IMR-90 (cell line): ENCODE results near the gene RAPGEF1. TPM values are rescaled to one million over a fixed set of nuclear protein-coding genes. Genes with fewer than 3 reads are reported as not detected.

Experiments used
- ATAC-seq: fragments of 200-7000 bp; cut with Tn5 transposase; 2 replicates; pipeline ENCODE4 v1.9.1; 2020; ENCODE audit warnings: low read depth, mild to moderate bottlenecking, moderate library complexity
- BruUV-seq: library from RNA; stranded (reverse); fragments of 400-500 nt; replicated peaks from 2 replicates; lab custom pipeline; 2021; lab: Mats Ljungman, UMichigan
- CTCF ChIA-PET: fragments of 300-600 bp; formaldehyde crosslinking; extraction: SDS; loops from one replicate; lab custom pipeline; 2021; ENCODE audit warnings: antibody characterized with exemption; lab: Yijun Ruan, JAX
- POLR2A ChIA-PET: fragments of 300-600 bp; sonication (Branson Sonifier 250); formaldehyde crosslinking; loops from one replicate; lab custom pipeline; 2022; ENCODE audit warnings: antibody characterized with exemption; ENCODE audit not compliant: unreplicated experiment; lab: Charles Lee
- DNase-seq: peaks from one replicate; pipeline ENCODE4 v3.0.0; 2013
- H2AFZ ChIP-seq: replicated peaks from 2 replicates; pipeline ENCODE3; 2013; ENCODE audit warnings: low read length, mild to moderate bottlenecking; ENCODE audit not compliant: poor library complexity
- H2AK5ac ChIP-seq: 2 replicates; pipeline ENCODE4 v1.6.1; 2013; ENCODE audit warnings: low read depth, low read length, inconsistent platforms
- H2AK9ac ChIP-seq: replicated peaks from 2 replicates; pipeline ENCODE3; 2013; ENCODE audit warnings: mild to moderate bottlenecking, low read depth, low read length, moderate library complexity; ENCODE audit not compliant: poor library complexity
- H2BK120ac ChIP-seq: 2 replicates; pipeline ENCODE4 v1.6.1; 2013; ENCODE audit warnings: low read depth, low read length, inconsistent platforms
- H2BK15ac ChIP-seq: 3 replicates; pipeline ENCODE4 v1.6.1; 2013; ENCODE audit warnings: low read depth, low read length, inconsistent platforms
- H2BK20ac ChIP-seq: 2 replicates; pipeline ENCODE4 v1.6.1; 2013; ENCODE audit warnings: low read depth, mild to moderate bottlenecking, inconsistent platforms, low read length, moderate library complexity
- H2BK5ac ChIP-seq: 2 replicates; pipeline ENCODE4 v1.6.1; 2013; ENCODE audit warnings: mild to moderate bottlenecking, low read depth, low read length, inconsistent platforms; ENCODE audit not compliant: poor library complexity, severe bottlenecking
- H3K14ac ChIP-seq: replicated peaks from 2 replicates; pipeline ENCODE4 v1.6.1; 2013; ENCODE audit warnings: low read depth, low read length, inconsistent platforms
- H3K18ac ChIP-seq: 2 replicates; pipeline ENCODE4 v1.6.1; 2013; ENCODE audit warnings: low read depth, low read length, control low read depth
- H3K23ac ChIP-seq: 2 replicates; pipeline ENCODE4 v1.6.1; 2013; ENCODE audit warnings: low read depth, low read length, inconsistent platforms
- H3K27ac ChIP-seq: 2 replicates; pipeline ENCODE4 v1.5.1; 2013; ENCODE audit warnings: mild to moderate bottlenecking, control low read depth, low read length; ENCODE audit not compliant: insufficient read depth
- H3K27me3 ChIP-seq: 2 replicates; pipeline ENCODE4 v1.6.1; 2013; ENCODE audit warnings: low read length; ENCODE audit not compliant: control insufficient read depth, insufficient read depth
- H3K36me3 ChIP-seq: 2 replicates; pipeline ENCODE4 v1.6.1; 2013; ENCODE audit warnings: low read length, mixed read lengths; ENCODE audit not compliant: control insufficient read depth, insufficient read depth
- H3K4ac ChIP-seq: 2 replicates; pipeline ENCODE4 v1.6.1; 2013; ENCODE audit warnings: low read depth, low read length, inconsistent platforms
- H3K4me1 ChIP-seq: 2 replicates; pipeline ENCODE4 v1.6.1; 2013; ENCODE audit warnings: low read length, mixed read lengths; ENCODE audit not compliant: control insufficient read depth, insufficient read depth
- H3K4me2 ChIP-seq: 2 replicates; pipeline ENCODE4 v1.6.1; 2013; ENCODE audit warnings: low read depth, mild to moderate bottlenecking, control low read depth, low read length, moderate library complexity
- H3K4me3 ChIP-seq: 2 replicates; pipeline ENCODE4 v1.5.1; 2013; ENCODE audit warnings: low read depth, mild to moderate bottlenecking, control low read depth, low read length, moderate library complexity; ENCODE audit not compliant: insufficient read depth
- H3K56ac ChIP-seq: 2 replicates; pipeline ENCODE4 v1.6.1; 2013; ENCODE audit warnings: low read length, inconsistent platforms; ENCODE audit not compliant: insufficient read depth; ENCODE audit errors: extremely low read depth
- H3K79me1 ChIP-seq, 2 experiments: 2 replicates each; pipeline ENCODE4 v1.6.1; 2013; ENCODE audit warnings: low read length in 2 of 2, inconsistent platforms in 1 of 2, low read depth in 1 of 2
- H3K9ac ChIP-seq: 2 replicates; pipeline ENCODE4 v1.6.1; 2013; ENCODE audit warnings: low read depth, low read length, control low read depth
- H3K9me1 ChIP-seq: 2 replicates; pipeline ENCODE4 v1.6.1; 2013; ENCODE audit warnings: low read length, inconsistent platforms; ENCODE audit not compliant: insufficient read depth
- H3K9me3 ChIP-seq: 2 replicates; pipeline ENCODE4 v1.6.1; 2013; ENCODE audit warnings: low read length; ENCODE audit not compliant: control insufficient read depth, insufficient read depth
- H4K20me1 ChIP-seq: 2 replicates; pipeline ENCODE4 v1.6.1; 2013; ENCODE audit warnings: low read length, inconsistent platforms; ENCODE audit not compliant: insufficient read depth
- H4K5ac ChIP-seq: 2 replicates; pipeline ENCODE4 v1.6.1; 2013; ENCODE audit warnings: mild to moderate bottlenecking, low read depth, low read length, control low read depth
- H4K8ac ChIP-seq, 2 experiments: 2 replicates each; pipeline ENCODE4 v1.6.1; 2013; ENCODE audit warnings: low read depth in 2 of 2, low read length in 2 of 2, control low read depth in 1 of 2, inconsistent platforms in 1 of 2
- H4K91ac ChIP-seq: 2 replicates; pipeline ENCODE4 v1.6.1; 2013; ENCODE audit warnings: low read depth, low read length, inconsistent platforms; ENCODE audit not compliant: insufficient read depth
- BHLHE40 ChIP-seq: fragments of 150-350 bp; IDR thresholded peaks from 2 replicates; pipeline ENCODE4 v1.6.1; 2016; ENCODE audit warnings: mild to moderate bottlenecking, low read depth, low read length
- CEBPB ChIP-seq: IDR thresholded peaks from 2 replicates; pipeline ENCODE4 v1.6.1; 2012; ENCODE audit warnings: low read depth, low read length, improper control_type of control experiment
- CHD1 ChIP-seq: IDR thresholded peaks from 2 replicates; pipeline ENCODE4 v1.6.1; 2012; ENCODE audit warnings: low read depth, low read length, improper control_type of control experiment
- CTCF ChIP-seq: conservative IDR thresholded peaks from 2 replicates; pipeline ENCODE4 v1.5.1; 2012; ENCODE audit warnings: mild to moderate bottlenecking, low read depth, low read length, improper control_type of control experiment
- ELK1 ChIP-seq: fragments of 150-350 bp; IDR thresholded peaks from 2 replicates; pipeline ENCODE4 v1.6.1; 2016; ENCODE audit warnings: low read depth, mild to moderate bottlenecking, low read length, moderate library complexity, borderline replicate concordance
- FOS ChIP-seq: fragments of 150-350 bp; IDR thresholded peaks from 2 replicates; pipeline ENCODE4 v1.6.1; 2016; ENCODE audit warnings: low read depth, low read length
- MAFK ChIP-seq: IDR thresholded peaks from 2 replicates; pipeline ENCODE4 v1.6.1; 2012; ENCODE audit warnings: low read depth, low read length, improper control_type of control experiment
- MAZ ChIP-seq: IDR thresholded peaks from 2 replicates; pipeline ENCODE4 v1.6.1; 2012; ENCODE audit warnings: low read depth, mild to moderate bottlenecking, low read length, improper control_type of control experiment, moderate library complexity, borderline replicate concordance
- MXI1 ChIP-seq: IDR thresholded peaks from 2 replicates; pipeline ENCODE4 v1.6.1; 2012; ENCODE audit warnings: low read depth, mild to moderate bottlenecking, low read length, moderate library complexity, borderline replicate concordance
- RAD21 ChIP-seq: IDR thresholded peaks from 2 replicates; pipeline ENCODE4 v1.6.1; 2012; ENCODE audit warnings: low read length, improper control_type of control experiment
- RFX5 ChIP-seq: IDR thresholded peaks from 2 replicates; pipeline ENCODE4 v1.8.0; 2012; ENCODE audit warnings: low read depth, mild to moderate bottlenecking, low read length, moderate library complexity
- SMC3 ChIP-seq: fragments of 150-350 bp; IDR thresholded peaks from 2 replicates; pipeline ENCODE4 v1.6.1; 2016; ENCODE audit warnings: low read depth, mild to moderate bottlenecking, antibody characterized with exemption, low read length, moderate library complexity
- USF2 ChIP-seq: fragments of 150-350 bp; IDR thresholded peaks from 2 replicates; pipeline ENCODE4 v1.6.1; 2017; ENCODE audit warnings: mild to moderate bottlenecking, antibody characterized with exemption, low read length, low read depth
- WGBS, 2 experiments: methylation state at CpG; one replicate each; pipeline versions ENCODE4 v1.1.5 to v1.1.7; 2013; ENCODE audit warnings: missing lambda C conversion rate in 2 of 2; ENCODE audit not compliant: insufficient read length in 1 of 2; ENCODE audit errors: extremely low coverage in 2 of 2; 5-methylcytosine and 5-hydroxymethylcytosine counted together
- dilution Hi-C: fragments of 300-500 bp; cut with HindIII; formaldehyde crosslinking; loops from one replicate; pipeline ENCODE4 v1.14.3; 2018; ENCODE audit warnings: low sequenced_read_pairs; ENCODE audit not compliant: unreplicated experiment
- in situ Hi-C: fragments of 300-500 bp; cut with MboI; formaldehyde crosslinking; loops from 3 replicates; pipeline ENCODE4 v1.14.3; 2019; ENCODE audit warnings: low sequenced_read_pairs, inconsistent platforms, mixed read lengths
- intact Hi-C: fragments of 100-400 bp; cut with micrococcal nuclease; formaldehyde crosslinking; loops from 2 replicates; pipeline ENCODE4 v1.10.0; 2022
- polyA plus RNA-seq, 3 experiments: library from polyadenylated mRNA; depleted of rRNA; stranded (reverse); fragments of >200 nt; gene quantifications; 2 replicates each; pipeline ENCODE4 v1.2.3, GENCODE V29; 2012; ENCODE audit warnings: low replicate concordance in 1 of 3
- total RNA-seq: library from RNA; depleted of rRNA; stranded (reverse); fragments of >200 nt; gene quantifications from 2 replicates; pipeline ENCODE4 v1.2.3, GENCODE V29; 2012

Gene RAPGEF1
- total and polyA plus RNA-seq, 2 of the 4 experiments (the other 2 are of a cell fraction) = 13.1 to 22.3 TPM

GRCh38 chr9:131669269-131670157 is 70.4 kb downstream of the RAPGEF1 start:
- Histone ChIP-seq H3K56ac (no peak overlapping the region), H3K9ac (no peak overlapping the region), H2BK5ac (no peak overlapping the region), H3K4ac (peak overlapping the region; percentile 30), H3K23ac (peak overlapping the region; percentile 2; the same call in 1 of the 2 replicates), H2AFZ (no peak overlapping the region), H2BK20ac (peak overlapping the region; percentile 28; the same call in 1 of the 2 replicates), H4K20me1 (peaks cover 70% of the 10 kb centered on the region), H4K8ac (peak overlapping the region in 1 of 2 experiments; percentile 18; a peak in 1 of 4 replicates), H2BK120ac (peak overlapping the region; percentile 26; the same call in 1 of the 2 replicates), H4K5ac (no peak overlapping the region), H3K18ac (no peak overlapping the region; the same call in 1 of the 2 replicates), H3K4me3 (no peak overlapping the region), H3K14ac (peak overlapping the region; percentile 59), H2AK5ac (peak overlapping the region; percentile 95), H3K9me3 (no peaks in the 10 kb centered on the region), H2AK9ac (peak overlapping the region; percentile 33), H3K4me2 (no peak overlapping the region; the same call in 1 of the 2 replicates), H3K27ac (no peak overlapping the region), H3K27me3 (no peaks in the 10 kb centered on the region), H3K4me1 (peaks cover 19% of the 10 kb centered on the region), H4K91ac (no peak overlapping the region), H2BK15ac (peak overlapping the region; percentile 20; the same call in 1 of the 3 replicates), H3K79me1 (peaks cover 50 to 90% of the 10 kb centered on the region in 2 experiments), H3K9me1 (peaks cover 39% of the 10 kb centered on the region), H3K36me3 (no peaks in the 10 kb centered on the region)
- ChIA-PET POLR2A (no interaction called here), CTCF (no interaction called here)
- in situ Hi-C loops = no loop called here
- dilution Hi-C loops = no loop called here
- intact Hi-C loops = no loop called here
- DNase-seq (no peak), ATAC-seq (no peak)
- no TSS peak for BruUV-seq
- 83% methylated on average over 2 of the region's 12 CpGs; no CpG with 5 or more reads in 1 of the 2 experiments for WGBS, 2 experiments
- TF ChIP-seq ELK1 (no peak), SMC3 (no peak), MAZ (no peak), CHD1 (no peak), RAD21 (no peak), FOS (no peak), CTCF (no peak), CEBPB (no peak), MXI1 (no peak), RFX5 (no peak), MAFK (no peak), BHLHE40 (no peak), USF2 (no peak)
